SH-SY5Y (cell line): ENCODE measurements around the gene NR3C2.

ENCODE experiments used
- GATA2 ChIP-seq: IDR thresholded peaks from 2 replicates; pipeline ENCODE4 v1.6.1; 2011; ENCODE audit warnings: mild to moderate bottlenecking, low read depth, low read length
- GATA3 ChIP-seq: IDR thresholded peaks from 2 replicates; pipeline ENCODE4 v1.6.1; 2011; ENCODE audit warnings: low read depth, mild to moderate bottlenecking, low read length, moderate library complexity

- TF ChIP-seq GATA2: no peak
- TF ChIP-seq GATA3: no peak
Observed at GRCh38 chr4:148215202-148215601, 227.0 kb downstream of the NR3C2 start.
